Measurements from ENCODE around the gene GULP1.

GULP1 gene

GRCh38 chr2:188422726-188423125 lies 131.1 kb downstream of the GULP1 start:
- TF ChIP-seq CTCF (conservative IDR thresholded peaks at IDR 0.05) (no peak), ZFX (IDR thresholded peaks at IDR 0.05) (no peak)
- H3K27ac ChIP-seq = no peak overlapping the region

DNA sequence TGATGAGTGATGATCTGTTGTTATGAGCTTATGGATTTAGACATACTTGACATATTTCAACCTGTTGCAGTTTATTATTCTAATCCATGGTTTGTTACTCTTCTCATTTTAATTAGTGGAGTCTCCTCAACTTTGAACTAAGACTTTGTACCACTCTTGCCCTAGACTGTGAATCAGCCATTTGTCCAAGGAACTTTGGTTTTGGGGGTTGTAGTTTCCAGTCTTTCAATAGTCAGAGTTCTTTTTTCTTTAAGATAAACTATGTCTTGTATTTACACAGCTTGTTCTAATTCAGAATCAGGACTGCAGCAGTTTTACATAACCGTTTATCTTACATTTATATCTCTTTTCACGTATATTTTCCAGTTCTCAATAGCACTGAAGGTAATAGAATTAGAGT lies 133.6 kb downstream of the GULP1 start:
- H3K27ac ChIP-seq = no peak overlapping the region
- no peak for TF ChIP-seq ZFX (IDR thresholded peaks at IDR 0.05)
- TF ChIP-seq CTCF (conservative IDR thresholded peaks at IDR 0.05) = no peak

GRCh38 chr2:188426121-188426520 lies 134.4 kb downstream of the GULP1 start:
- H3K27ac ChIP-seq = no peak overlapping the region

DNA sequence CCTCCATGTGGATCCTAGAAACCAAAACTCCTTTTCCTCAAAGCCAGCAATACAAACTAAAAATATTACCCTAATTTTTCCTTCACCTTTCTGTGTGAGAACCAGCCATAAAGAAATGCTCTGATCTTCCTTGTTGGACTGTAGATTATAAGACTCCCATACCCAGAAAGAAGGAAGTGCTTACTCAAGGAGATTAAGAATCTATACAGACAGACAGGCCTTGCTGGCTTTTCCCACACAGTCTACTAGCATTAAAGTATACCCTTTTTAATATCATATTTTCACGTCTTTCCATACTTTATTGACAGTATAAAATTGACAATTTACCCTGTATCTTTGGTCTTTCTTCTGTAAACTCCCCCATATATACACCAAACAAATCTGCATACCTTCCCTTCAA lies 139.0 kb downstream of the GULP1 start:
- no peak overlapping the region for H3K27ac ChIP-seq
- TF ChIP-seq ZFX (IDR thresholded peaks at IDR 0.05) (no peak), CTCF (conservative IDR thresholded peaks at IDR 0.05) (no peak)

More at GRCh38 chr2:188426121-188426520, 134.4 kb downstream of the GULP1 start:
- no peak for TF ChIP-seq ZFX (IDR thresholded peaks at IDR 0.05)
- no peak for TF ChIP-seq CTCF (conservative IDR thresholded peaks at IDR 0.05)

DNA sequence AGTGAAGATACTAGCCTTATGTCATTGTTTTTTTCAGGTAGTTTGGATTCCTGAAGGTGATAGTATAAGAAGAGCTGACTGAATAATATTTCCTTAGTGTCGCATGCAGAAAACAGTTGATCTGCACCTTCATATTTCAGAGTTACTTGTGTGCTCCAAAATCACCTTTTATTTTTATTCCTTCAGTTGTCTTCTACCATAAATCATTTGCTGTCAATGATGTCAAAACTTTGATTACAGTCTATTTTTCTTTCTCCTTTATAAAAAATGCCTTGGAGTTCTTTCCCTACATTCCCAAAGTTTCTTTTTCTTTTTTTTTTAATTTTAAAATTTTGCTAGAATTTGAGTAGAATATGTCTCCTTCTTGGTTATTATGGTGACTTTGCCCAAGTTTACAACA lies 142.3 kb downstream of the GULP1 start:
- no peak overlapping the region for H3K27ac ChIP-seq
- TF ChIP-seq ZFX (IDR thresholded peaks at IDR 0.05) (no peak), CTCF (conservative IDR thresholded peaks at IDR 0.05) (no peak)

DNA sequence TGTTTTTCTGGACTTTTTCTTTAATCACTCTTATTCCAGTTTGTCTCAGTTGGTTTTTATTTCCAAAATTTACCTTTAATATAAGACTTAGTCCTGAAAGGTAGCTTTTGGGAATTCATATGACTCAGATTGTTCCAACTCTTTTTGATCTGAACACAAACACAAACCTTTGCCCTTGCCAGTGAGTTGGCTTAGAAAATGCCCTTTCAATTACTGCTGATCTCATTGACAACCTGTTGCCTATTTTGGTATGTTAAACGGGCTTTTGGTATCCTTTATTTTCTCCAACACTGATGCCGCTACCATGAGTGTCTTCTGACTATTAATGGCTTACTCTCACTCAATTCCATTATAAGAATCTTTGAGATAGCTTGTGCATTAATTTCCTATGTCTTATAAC lies 143.4 kb downstream of the GULP1 start:
- H3K27ac ChIP-seq = no peak overlapping the region

GRCh38 chr2:188437537-188437936 lies 145.9 kb downstream of the GULP1 start:
- TF ChIP-seq CTCF (conservative IDR thresholded peaks at IDR 0.05) = no peak
- no peak for TF ChIP-seq ZFX (IDR thresholded peaks at IDR 0.05)
- no peak overlapping the region for H3K27ac ChIP-seq

More for the DNA sequence above, 143.4 kb downstream of the GULP1 start:
- TF ChIP-seq ZFX (IDR thresholded peaks at IDR 0.05) (no peak), CTCF (conservative IDR thresholded peaks at IDR 0.05) (no peak)
